Brain microvascular endothelial cell (primary cell): ENCODE results near the gene BTF3.
"Not testable (repeated sequence)": the region's sequence is repeated elsewhere in the genome, so short reads cannot be mapped to it uniquely, and the experiment has no call there.

Source experiments
- DNase-seq: peaks from one replicate; pipeline ENCODE4 v3.0.0-alpha.2; 2020
- H3K27ac ChIP-seq: fragments of 250-450 bp; sonication (Bioruptor Pico); 2 replicates; pipeline ENCODE4 v1.5.1; 2020; ENCODE audit warnings: mild to moderate bottlenecking, moderate library complexity
- H3K27me3 ChIP-seq: fragments of 250-450 bp; sonication (Bioruptor Pico); replicated peaks from 2 replicates; pipeline ENCODE4 v1.5.1; 2020; ENCODE audit warnings: mild to moderate bottlenecking
- H3K36me3 ChIP-seq: fragments of 250-450 bp; sonication (Bioruptor Pico); replicated peaks from 2 replicates; pipeline ENCODE4 v1.5.1; 2020; ENCODE audit warnings: mild to moderate bottlenecking
- H3K4me3 ChIP-seq: 2 replicates; pipeline ENCODE4 v1.5.1; 2011; ENCODE audit warnings: low read depth, mild to moderate bottlenecking, control low read depth, low read length, moderate library complexity
- in situ Hi-C: cut with HindIII; loops from 2 replicates; pipeline ENCODE4 v1.10.0; 2017; ENCODE audit warnings: low sequenced_read_pairs, low pct_ligation_motif_present
- TF ChIP-seq, protein P1 (sequence below): IDR thresholded peaks from 2 replicates; pipeline ENCODE4 v1.5.1; 2011; ENCODE audit warnings: low read depth, mild to moderate bottlenecking, moderate library complexity, low read length, control low read depth, inconsistent platforms; ENCODE audit errors: missing control alignments

Gene BTF3

DNA sequence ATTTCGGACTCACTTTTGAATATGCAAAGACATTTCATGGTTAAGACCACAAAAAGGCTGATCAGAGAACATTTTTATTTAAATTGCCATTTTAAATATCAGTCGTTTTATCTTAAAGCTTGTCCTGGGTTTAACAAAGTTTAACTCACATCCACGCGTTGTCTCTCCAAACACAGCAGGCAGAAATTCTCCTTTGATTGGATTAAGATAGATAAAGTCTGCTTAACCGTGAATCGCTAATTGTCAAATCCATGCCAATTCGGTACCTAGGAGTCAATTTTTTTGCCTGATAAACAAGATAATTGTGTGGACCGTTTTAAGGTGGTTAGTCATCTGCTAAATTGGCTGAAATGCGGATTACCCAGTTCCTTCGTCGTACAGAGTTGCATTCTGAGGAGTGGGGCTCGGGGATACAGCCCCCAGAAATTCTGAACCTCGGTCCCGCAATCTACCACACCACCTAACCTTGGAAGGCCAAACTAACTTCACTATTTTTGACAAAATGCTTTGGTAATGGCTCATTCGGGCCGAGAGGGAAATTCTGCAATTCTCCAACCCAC lies 665 bp upstream of the BTF3 start:
- Histone ChIP-seq H3K27me3 (no peaks in the 10 kb centered on the region), H3K4me3 (peak overlapping the region; percentile 89), H3K36me3 (peaks cover 3% of the 10 kb centered on the region), H3K27ac (peak overlapping the region; percentile 95)
- no peak for DNase-seq
- TF ChIP-seq, protein P1, sequence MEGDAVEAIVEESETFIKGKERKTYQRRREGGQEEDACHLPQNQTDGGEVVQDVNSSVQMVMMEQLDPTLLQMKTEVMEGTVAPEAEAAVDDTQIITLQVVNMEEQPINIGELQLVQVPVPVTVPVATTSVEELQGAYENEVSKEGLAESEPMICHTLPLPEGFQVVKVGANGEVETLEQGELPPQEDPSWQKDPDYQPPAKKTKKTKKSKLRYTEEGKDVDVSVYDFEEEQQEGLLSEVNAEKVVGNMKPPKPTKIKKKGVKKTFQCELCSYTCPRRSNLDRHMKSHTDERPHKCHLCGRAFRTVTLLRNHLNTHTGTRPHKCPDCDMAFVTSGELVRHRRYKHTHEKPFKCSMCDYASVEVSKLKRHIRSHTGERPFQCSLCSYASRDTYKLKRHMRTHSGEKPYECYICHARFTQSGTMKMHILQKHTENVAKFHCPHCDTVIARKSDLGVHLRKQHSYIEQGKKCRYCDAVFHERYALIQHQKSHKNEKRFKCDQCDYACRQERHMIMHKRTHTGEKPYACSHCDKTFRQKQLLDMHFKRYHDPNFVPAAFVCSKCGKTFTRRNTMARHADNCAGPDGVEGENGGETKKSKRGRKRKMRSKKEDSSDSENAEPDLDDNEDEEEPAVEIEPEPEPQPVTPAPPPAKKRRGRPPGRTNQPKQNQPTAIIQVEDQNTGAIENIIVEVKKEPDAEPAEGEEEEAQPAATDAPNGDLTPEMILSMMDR, result no peak
- in situ Hi-C loops, result no loop called here

- H3K4me3 ChIP-seq, result peak overlapping the region; percentile 89
- TF ChIP-seq, protein P1, result no peak
- DNase-seq, result no peak
- peak overlapping the region; percentile 95 for H3K27ac ChIP-seq
- peaks cover 17% of the 10 kb centered on the region for H3K36me3 ChIP-seq
- no peaks in the 10 kb centered on the region for H3K27me3 ChIP-seq
- in situ Hi-C loops, result no loop called here
Measured at GRCh38 chr5:73499187-73499586, 945 bp downstream of the BTF3 start.

GRCh38 chr5:73499756-73500155 lies 1.5 kb downstream of the BTF3 start:
- Histone ChIP-seq H3K27me3 (no peaks in the 10 kb centered on the region), H3K27ac (no peak overlapping the region), H3K36me3 (peaks cover 23% of the 10 kb centered on the region), H3K4me3 (peak overlapping the region; percentile 89)
- in situ Hi-C loops, result no loop called here
- TF ChIP-seq, protein P1, result no peak
- DNase-seq, result no peak

DNA sequence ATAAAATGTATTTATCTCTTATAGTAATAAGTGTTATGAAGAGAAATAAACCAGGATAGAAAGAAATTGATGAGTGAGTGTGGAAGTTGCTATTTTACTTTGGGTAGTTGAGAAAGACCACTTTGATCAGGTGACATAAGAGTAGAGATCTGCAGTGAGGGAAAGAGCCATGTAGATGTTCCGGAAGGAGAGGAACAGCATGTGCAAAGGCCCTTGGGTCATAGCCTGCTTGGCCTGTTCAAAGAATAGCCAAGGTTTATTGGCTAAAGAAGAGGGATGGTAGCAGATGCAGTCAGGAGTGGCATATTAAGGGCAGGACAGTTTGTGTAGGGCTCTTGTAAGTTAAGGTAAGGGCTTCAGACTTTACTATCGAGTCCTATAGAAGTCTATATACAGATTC lies 3.2 kb downstream of the BTF3 start:
- no peak overlapping the region for H3K4me3 ChIP-seq
- TF ChIP-seq, protein P1, result no peak
- DNase-seq, result no peak
- no peaks in the 10 kb centered on the region for H3K27me3 ChIP-seq
- no peak overlapping the region for H3K27ac ChIP-seq
- peaks cover 31% of the 10 kb centered on the region for H3K36me3 ChIP-seq
- in situ Hi-C loops, result no loop called here

GRCh38 chr5:73506459-73506955 lies 8.3 kb downstream of the BTF3 start:
- H3K27ac ChIP-seq, result no peak overlapping the region
- TF ChIP-seq, protein P1, result no peak
- no peak overlapping the region for H3K4me3 ChIP-seq
- no peak for DNase-seq
- in situ Hi-C loops, result no loop called here
- peaks cover 28% of the 10 kb centered on the region for H3K36me3 ChIP-seq
- H3K27me3 ChIP-seq, result no peaks in the 10 kb centered on the region

DNA sequence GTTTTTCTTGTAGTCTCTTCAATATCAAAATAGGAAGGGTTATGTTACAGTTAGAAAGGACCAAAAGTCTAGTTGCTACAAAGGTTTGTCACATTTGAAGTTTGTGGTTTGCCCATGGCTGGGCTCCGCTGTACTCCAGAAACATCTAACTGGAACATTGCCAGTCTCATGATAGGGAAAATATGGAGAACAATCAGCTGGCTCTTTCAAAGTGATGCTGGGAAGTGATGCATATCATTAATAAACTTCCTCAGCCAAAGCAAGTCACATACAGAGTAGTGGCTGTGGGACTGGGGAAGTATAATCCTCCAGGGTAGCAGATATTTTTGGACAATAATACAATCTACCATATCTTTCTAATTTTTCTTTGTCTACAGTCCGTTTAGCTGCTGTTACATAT lies 8.8 kb downstream of the BTF3 start:
- no peak overlapping the region for H3K27ac ChIP-seq
- TF ChIP-seq, protein P1, result no peak
- H3K36me3 ChIP-seq, result peaks cover 28% of the 10 kb centered on the region
- H3K27me3 ChIP-seq, result no peaks in the 10 kb centered on the region
- in situ Hi-C loops, result no loop called here
- no peak for DNase-seq
- no peak overlapping the region for H3K4me3 ChIP-seq

- H3K4me3 ChIP-seq, DNase-seq, in situ Hi-C loops, H3K27me3 ChIP-seq, H3K27ac ChIP-seq: not testable (repeated sequence)
- H3K36me3 ChIP-seq, result peaks cover 19% of the 10 kb centered on the region
Measured at GRCh38 chr5:73508521-73508920, 10.3 kb downstream of the BTF3 start.
